OCI-LY3 (cell line): ENCODE measurements around the gene ACVRL1.

Experiments
- H2AFZ ChIP-seq: fragments of 200-600, 300-600 bp; shearing (Covaris generic); 2 replicates; pipeline ENCODE4 v1.6.0; 2014; ENCODE audit warnings: antibody characterized with exemption, low read depth, low read length
- H3K27ac ChIP-seq: fragments of 200-600, 300-600 bp; sonication (generic); 2 replicates; pipeline ENCODE4 v1.5.1; 2014; ENCODE audit warnings: mild to moderate bottlenecking, low read length, moderate library complexity, mixed read lengths
- H3K27me3 ChIP-seq: fragments of 200-600, 300-600 bp; sonication (generic); 2 replicates; pipeline ENCODE4 v1.6.1; 2014; ENCODE audit warnings: low read depth, low read length, mixed read lengths
- H3K36me3 ChIP-seq: fragments of 200-600, 300-600 bp; sonication (generic); replicated peaks from 2 replicates; pipeline ENCODE3; 2014; ENCODE audit warnings: low read depth, low read length, mixed read lengths
- H3K4me1 ChIP-seq: fragments of 300-600, 200-600 bp; sonication (generic); 2 replicates; pipeline ENCODE4 v1.6.1; 2014; ENCODE audit warnings: low read length, mixed read lengths
- H3K4me2 ChIP-seq: fragments of 200-600, 300-600 bp; sonication (generic); 2 replicates; pipeline ENCODE4 v1.6.1; 2014; ENCODE audit warnings: low read length, mixed read lengths
- H3K4me3 ChIP-seq: fragments of 300-600, 200-600 bp; sonication (generic); 2 replicates; pipeline ENCODE4 v1.5.1; 2014; ENCODE audit warnings: antibody characterized with exemption, mild to moderate bottlenecking, low read length, moderate library complexity
- H3K79me2 ChIP-seq: fragments of 300-600, 200-600 bp; shearing (Covaris generic); 2 replicates; pipeline ENCODE4 v1.6.1; 2014; ENCODE audit warnings: mild to moderate bottlenecking, low read length, mixed read lengths
- H3K9ac ChIP-seq: fragments of 300-600, 200-600 bp; shearing (Covaris generic); 2 replicates; pipeline ENCODE4 v1.6.0; 2014; ENCODE audit warnings: mild to moderate bottlenecking, low read length, moderate library complexity
- H3K9me3 ChIP-seq: fragments of 200-600, 300-600 bp; shearing (Covaris generic); 2 replicates; pipeline ENCODE4 v1.6.1; 2014; ENCODE audit warnings: low read length, mixed read lengths; ENCODE audit not compliant: insufficient read depth
- H4K20me1 ChIP-seq: fragments of 200-600, 300-600 bp; sonication (generic); 2 replicates; pipeline ENCODE4 v1.6.1; 2016; ENCODE audit warnings: low read length, mixed read lengths; ENCODE audit not compliant: insufficient read depth
- CTCF ChIP-seq: fragments of 200-600, 300-600 bp; sonication (generic); IDR thresholded peaks from 2 replicates; pipeline ENCODE4 v1.5.1; 2014; ENCODE audit warnings: antibody characterized with exemption, low read length, low read depth
- EZH2phosphoT487 ChIP-seq: fragments of 200-600 bp; shearing (Covaris generic); IDR thresholded peaks from 2 replicates; pipeline ENCODE4 v1.6.1; 2018; ENCODE audit warnings: antibody characterized with exemption, mixed run types, low read depth

Gene ACVRL1

GRCh38 chr12:51944608-51945233 lies 37.4 kb downstream of the ACVRL1 start:
- no peaks in the 10 kb centered on the region for H3K79me2 ChIP-seq
- H3K4me2 ChIP-seq = no peak overlapping the region
- no peak for TF ChIP-seq EZH2phosphoT487
- TF ChIP-seq CTCF = no peak
- H3K36me3 ChIP-seq = peaks cover 3% of the 10 kb centered on the region
- H3K4me3 ChIP-seq = no peak overlapping the region
- peaks cover 47% of the 10 kb centered on the region for H3K27me3 ChIP-seq
- H3K4me1 ChIP-seq = no peaks in the 10 kb centered on the region
- H3K27ac ChIP-seq = no peak overlapping the region
- no peaks in the 10 kb centered on the region for H4K20me1 ChIP-seq
- H3K9me3 ChIP-seq = peaks cover 16% of the 10 kb centered on the region
- no peak overlapping the region for H3K9ac ChIP-seq
- no peak overlapping the region for H2AFZ ChIP-seq

- no peaks in the 10 kb centered on the region for H4K20me1 ChIP-seq
- no peak overlapping the region for H3K4me3 ChIP-seq
- peaks cover 7% of the 10 kb centered on the region; the same call in 1 of the 2 replicates for H3K4me1 ChIP-seq
- H3K27ac ChIP-seq = no peak overlapping the region
- no peak overlapping the region for H3K4me2 ChIP-seq
- peaks cover 3% of the 10 kb centered on the region for H3K36me3 ChIP-seq
- H3K9ac ChIP-seq = no peak overlapping the region
- H3K9me3 ChIP-seq = peaks cover 16% of the 10 kb centered on the region
- H3K27me3 ChIP-seq = peaks cover 63% of the 10 kb centered on the region
- no peaks in the 10 kb centered on the region; the same call in 1 of the 2 replicates for H3K79me2 ChIP-seq
- H2AFZ ChIP-seq = no peak overlapping the region
- TF ChIP-seq EZH2phosphoT487 (no peak), CTCF (no peak)
Observed at GRCh38 chr12:51947246-51947996, 40.1 kb downstream of the ACVRL1 start.

- H3K27me3 ChIP-seq = peaks cover 61% of the 10 kb centered on the region
- H3K9me3 ChIP-seq = peaks cover 16% of the 10 kb centered on the region
- no peak overlapping the region for H3K27ac ChIP-seq
- peaks cover 3% of the 10 kb centered on the region for H3K36me3 ChIP-seq
- TF ChIP-seq EZH2phosphoT487 (no peak), CTCF (no peak)
- no peaks in the 10 kb centered on the region; the same call in 1 of the 2 replicates for H3K79me2 ChIP-seq
- H4K20me1 ChIP-seq = no peaks in the 10 kb centered on the region
- H3K4me1 ChIP-seq = peaks cover 7% of the 10 kb centered on the region; the same call in 1 of the 2 replicates
- no peak overlapping the region for H3K4me2 ChIP-seq
- H2AFZ ChIP-seq = no peak overlapping the region
- H3K4me3 ChIP-seq = no peak overlapping the region
- no peak overlapping the region for H3K9ac ChIP-seq
Observed at GRCh38 chr12:51948066-51948465, 40.8 kb downstream of the ACVRL1 start.

GRCh38 chr12:51949342-51950030 lies 42.2 kb downstream of the ACVRL1 start:
- Histone ChIP-seq H3K9me3 (peaks cover 11% of the 10 kb centered on the region), H3K27ac (no peak overlapping the region), H3K9ac (no peak overlapping the region), H3K4me1 (peaks cover 7% of the 10 kb centered on the region; the same call in 1 of the 2 replicates), H4K20me1 (peaks cover 4% of the 10 kb centered on the region; the same call in 1 of the 2 replicates), H3K4me2 (no peak overlapping the region), H3K4me3 (no peak overlapping the region), H2AFZ (no peak overlapping the region), H3K27me3 (peaks cover 64% of the 10 kb centered on the region), H3K79me2 (no peaks in the 10 kb centered on the region; the same call in 1 of the 2 replicates), H3K36me3 (peaks cover under 1% of the 10 kb centered on the region)
- TF ChIP-seq EZH2phosphoT487 = no peak
- TF ChIP-seq CTCF = no peak
